GM18907 (cell line): ENCODE measurements around the gene GTSE1.
"Not testable (repeated sequence)": the region's sequence is repeated elsewhere in the genome, so short reads cannot be mapped to it uniquely, and the experiment has no call there.

Experiments
- ATAC-seq: cut with Tn5 transposase; IDR thresholded peaks from one replicate; pipeline ENCODE4 v1.9.1; 2021; ENCODE audit warnings: mild to moderate bottlenecking, moderate library complexity; ENCODE audit not compliant: unreplicated experiment

Gene GTSE1

GRCh38 chr22:46296257-46297150 is at the start of gene GTSE1:
Gene GTSE1, plus strand, starts transcription at chr22:46296870. Its CDS starts 531 bp downstream, at chr22:46297401.
- peak; percentile 90 for ATAC-seq

GRCh38 chr22:46247443-46247975 is 49.2 kb upstream of the GTSE1 start:
- no peak for ATAC-seq

- peak; percentile 78 for ATAC-seq
These were observed 46.5 kb upstream of the GTSE1 start, which contains the start of gene CDPF1 for GRCh38 chr22:46250035-46250782. Gene CDPF1, minus strand, starts transcription at chr22:46250293. Its CDS starts 2,009 bp downstream, at chr22:46248284.

GRCh38 chr22:46250783-46251125 is 45.9 kb upstream of the GTSE1 start:
- ATAC-seq, result peak; percentile 20

GRCh38 chr22:46251266-46251665 is 45.4 kb upstream of the GTSE1 start:
- no peak for ATAC-seq

GRCh38 chr22:46251816-46252380 is 44.8 kb upstream of the GTSE1 start:
- no peak for ATAC-seq

GRCh38 chr22:46256358-46256958 is 40.2 kb upstream of the GTSE1 start:
- no peak for ATAC-seq

GRCh38 chr22:46259374-46259773 is 37.3 kb upstream of the GTSE1 start:
- ATAC-seq, result no peak

- no peak for ATAC-seq
These were observed 36.6 kb upstream of the GTSE1 start for GRCh38 chr22:46260038-46260437.

- no peak for ATAC-seq
These were observed 34.0 kb upstream of the GTSE1 start for GRCh38 chr22:46262449-46263215.

- no peak for ATAC-seq
These were observed 33.5 kb upstream of the GTSE1 start, which contains the start of gene PKDREJ for GRCh38 chr22:46263216-46263590. Gene PKDREJ, minus strand, starts transcription at chr22:46263343. Its CDS starts 21 bp downstream, at chr22:46263322.

GRCh38 chr22:46264520-46264919 is 32.1 kb upstream of the GTSE1 start:
- not testable (repeated sequence) for ATAC-seq

- ATAC-seq, result not testable (repeated sequence)
These were observed 31.0 kb upstream of the GTSE1 start for GRCh38 chr22:46265627-46266026.

- ATAC-seq, result peak; percentile 78
These were observed 29.0 kb upstream of the GTSE1 start, which contains the start of gene TTC38 for GRCh38 chr22:46267431-46268279. Gene TTC38, plus strand, starts transcription at chr22:46268008. Its CDS starts 32 bp downstream, at chr22:46268040.

GRCh38 chr22:46269564-46269963 is 27.1 kb upstream of the GTSE1 start:
- no peak for ATAC-seq

GRCh38 chr22:46272196-46272595 is 24.5 kb upstream of the GTSE1 start:
- no peak for ATAC-seq

GRCh38 chr22:46272762-46273431 is 23.8 kb upstream of the GTSE1 start:
- no peak for ATAC-seq

GRCh38 chr22:46273432-46274148 is 23.1 kb upstream of the GTSE1 start:
- no peak for ATAC-seq
